Measurements from ENCODE around the gene XKR7. TPM values are rescaled to one million over a fixed set of nuclear protein-coding genes. Genes with fewer than 3 reads are reported as not detected.

Gene XKR7
- polyA plus RNA-seq, 1 donor (not counting 4 experiments of a cell fraction or from before 2014, with no cell fraction given), result not detected

DNA sequence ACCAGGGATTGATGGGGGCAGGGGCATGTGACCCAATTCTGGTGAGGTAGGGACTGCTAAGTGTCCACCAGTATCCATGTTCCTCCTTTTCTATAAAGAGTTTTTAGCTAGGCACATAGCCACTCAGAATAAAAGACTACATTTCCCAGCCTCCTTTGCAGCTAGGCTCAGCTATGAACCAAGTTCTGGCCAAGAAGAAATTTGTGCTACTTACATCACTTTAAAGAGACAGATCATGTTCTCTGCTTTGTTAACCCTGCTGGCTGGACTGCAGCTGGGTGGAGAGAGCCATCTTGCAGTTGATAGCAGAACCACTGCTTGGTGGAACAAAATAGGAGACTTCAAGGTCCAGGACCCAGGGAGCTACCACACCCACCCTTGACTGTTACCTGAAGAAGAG, 37.0 kb downstream of the XKR7 start:
- FAIRE-seq, result no peak
- Histone ChIP-seq H2AFZ (ENCODE audit: control insufficient read depth, low read length) (no peak overlapping the region), H3K4me1 (ENCODE audit: control insufficient read depth, extremely low read depth, insufficient read depth, low read length) (no peaks in the 10 kb centered on the region), H3K27me3 (ENCODE audit: control insufficient read depth, extremely low read depth, insufficient read depth, low read length) (peaks cover 3% of the 10 kb centered on the region), H4K20me1 (ENCODE audit: control insufficient read depth, extremely low read depth, insufficient read depth, low read length) (no peaks in the 10 kb centered on the region), H3K9me3 (ENCODE audit: control insufficient read depth, low read depth, low read length) (no peaks in the 10 kb centered on the region), H3K4me2 (ENCODE audit: control insufficient read depth, extremely low read depth, insufficient read depth, low read depth, low read length) (no peak overlapping the region), H3K36me3 (ENCODE audit: control insufficient read depth in 2 of 2, extremely low read depth in 1 of 2, insufficient read depth in 2 of 2, low read length in 2 of 2) (no peaks in the 10 kb centered on the region), H3K9me1 (ENCODE audit: control insufficient read depth, extremely low read depth, insufficient read depth, low read length) (no peaks in the 10 kb centered on the region), H3K27ac (ENCODE audit: control insufficient read depth, insufficient read depth, low read length) (no peak overlapping the region), H3K4me3 (ENCODE audit: control insufficient read depth in 2 of 3, extremely low read depth in 1 of 3, insufficient read depth in 2 of 3, low read depth in 1 of 3, low read length in 3 of 3) (no peak overlapping the region), H3K79me2 (ENCODE audit: control insufficient read depth, insufficient read depth, low read length) (no peaks in the 10 kb centered on the region), H3K9ac (ENCODE audit: control insufficient read depth, extremely low read depth, insufficient read depth, low read length) (no peak overlapping the region)
- no peak for DNase-seq (ENCODE audit: low read depth, low spot score)
- dilution Hi-C loops (cut with MboI; ENCODE audit: extremely low pct_ligation_motif_present, low sequenced_read_pairs), result no loop called here
- TF ChIP-seq EZH2 (IDR thresholded peaks at IDR 0.05; ENCODE audit: low read length), result no peak
- TF ChIP-seq CTCF (optimal IDR thresholded peaks at IDR 0.05 in 1 of 3, IDR thresholded peaks at IDR 0.05 in 1 of 3, conservative IDR thresholded peaks at IDR 0.05 in 1 of 3; ENCODE audit: extremely low read depth in 1 of 3, insufficient read depth in 2 of 3, low read length in 3 of 3), result no peak

GRCh38 chr20:32006053-32006452, 38.1 kb downstream of the XKR7 start:
- DNase-seq (ENCODE audit: low read depth, low spot score), result no peak
- Histone ChIP-seq H3K9me3 (ENCODE audit: control insufficient read depth, low read depth, low read length) (no peaks in the 10 kb centered on the region), H3K9me1 (ENCODE audit: control insufficient read depth, extremely low read depth, insufficient read depth, low read length) (no peaks in the 10 kb centered on the region), H3K9ac (ENCODE audit: control insufficient read depth, extremely low read depth, insufficient read depth, low read length) (no peak overlapping the region), H4K20me1 (ENCODE audit: control insufficient read depth, extremely low read depth, insufficient read depth, low read length) (no peaks in the 10 kb centered on the region), H3K4me3 (ENCODE audit: control insufficient read depth in 2 of 3, extremely low read depth in 1 of 3, insufficient read depth in 2 of 3, low read depth in 1 of 3, low read length in 3 of 3) (no peak overlapping the region), H2AFZ (ENCODE audit: control insufficient read depth, low read length) (no peak overlapping the region), H3K4me1 (ENCODE audit: control insufficient read depth, extremely low read depth, insufficient read depth, low read length) (no peaks in the 10 kb centered on the region), H3K27me3 (ENCODE audit: control insufficient read depth, extremely low read depth, insufficient read depth, low read length) (peaks cover 5% of the 10 kb centered on the region), H3K36me3 (ENCODE audit: control insufficient read depth in 2 of 2, extremely low read depth in 1 of 2, insufficient read depth in 2 of 2, low read length in 2 of 2) (no peaks in the 10 kb centered on the region), H3K27ac (ENCODE audit: control insufficient read depth, insufficient read depth, low read length) (no peak overlapping the region), H3K4me2 (ENCODE audit: control insufficient read depth, extremely low read depth, insufficient read depth, low read depth, low read length) (no peak overlapping the region), H3K79me2 (ENCODE audit: control insufficient read depth, insufficient read depth, low read length) (no peaks in the 10 kb centered on the region)
- no peak for FAIRE-seq
- TF ChIP-seq CTCF (optimal IDR thresholded peaks at IDR 0.05 in 1 of 3, IDR thresholded peaks at IDR 0.05 in 1 of 3, conservative IDR thresholded peaks at IDR 0.05 in 1 of 3; ENCODE audit: extremely low read depth in 1 of 3, insufficient read depth in 2 of 3, low read length in 3 of 3), result no peak
- TF ChIP-seq EZH2 (IDR thresholded peaks at IDR 0.05; ENCODE audit: low read length), result no peak
- dilution Hi-C loops (cut with MboI; ENCODE audit: extremely low pct_ligation_motif_present, low sequenced_read_pairs), result no loop called here

All from keratinocyte (primary cell).